HepG2 (cell line): ENCODE data around the gene KIZ. TPM values are rescaled to one million over a fixed set of nuclear protein-coding genes. Genes with fewer than 3 reads are reported as not detected.

Experiments used
- AFF4 ChIP-seq: sonication (generic); formaldehyde crosslinking; IDR thresholded peaks from 2 replicates; pipeline ENCODE4 v1.4.0; 2020; ENCODE audit warnings: missing genetic modification reagents
- CBX5 ChIP-seq: sonication (generic); formaldehyde crosslinking; IDR thresholded peaks from 2 replicates; pipeline ENCODE4 v1.4.0; 2020; ENCODE audit warnings: missing genetic modification reagents, borderline replicate concordance
- FOXK1 ChIP-seq: sonication (generic); formaldehyde crosslinking; IDR thresholded peaks from 2 replicates; pipeline ENCODE4 v1.4.0; 2020; ENCODE audit warnings: low read depth, missing genetic modification reagents, borderline replicate concordance
- NAIF1 ChIP-seq: sonication (generic); formaldehyde crosslinking; IDR thresholded peaks from 2 replicates; pipeline ENCODE4 v1.5.0; 2020; ENCODE audit warnings: mild to moderate bottlenecking, missing genetic modification reagents, borderline replicate concordance
- NR1H2 ChIP-seq: sonication (generic); formaldehyde crosslinking; IDR thresholded peaks from 2 replicates; pipeline ENCODE4 v1.8.1; 2022; ENCODE audit warnings: low read depth, missing genetic modification reagents, borderline replicate concordance
- PREB ChIP-seq: sonication (generic); formaldehyde crosslinking; IDR thresholded peaks from 2 replicates; pipeline ENCODE4 v1.4.0; 2020; ENCODE audit warnings: missing genetic modification reagents
- SMAD3 ChIP-seq: sonication (generic); formaldehyde crosslinking; IDR thresholded peaks from 2 replicates; pipeline ENCODE4 v1.4.0; 2020; ENCODE audit warnings: missing genetic modification reagents
- ZNF407 ChIP-seq: sonication (generic); formaldehyde crosslinking; IDR thresholded peaks from one replicate; pipeline ENCODE4 v1.5.1; 2020; ENCODE audit warnings: mild to moderate bottlenecking, missing genetic modification reagents; ENCODE audit errors: not compliant biosample characterization
- ZNF547 ChIP-seq: sonication (generic); formaldehyde crosslinking; IDR thresholded peaks from 2 replicates; pipeline ENCODE4 v1.5.1; 2020; ENCODE audit warnings: mild to moderate bottlenecking, missing genetic modification reagents
- ZNF672 ChIP-seq: sonication (generic); formaldehyde crosslinking; IDR thresholded peaks from 2 replicates; pipeline ENCODE4 v1.8.1; 2022; ENCODE audit warnings: missing genetic modification reagents
- ZNF839 ChIP-seq: sonication (generic); formaldehyde crosslinking; IDR thresholded peaks from 2 replicates; pipeline ENCODE4 v1.4.0; 2020; ENCODE audit warnings: missing genetic modification reagents, mild to moderate bottlenecking, borderline replicate concordance
- ZSCAN25 ChIP-seq: sonication (generic); formaldehyde crosslinking; IDR thresholded peaks from 2 replicates; pipeline ENCODE4 v1.8.0; 2022; ENCODE audit warnings: mild to moderate bottlenecking, missing genetic modification reagents
- polyA plus RNA-seq, 8 experiments: library from polyadenylated mRNA; depleted of rRNA in 3 of 8; stranded (reverse) in 7 of 8; unstranded in 1 of 8; fragments of >200 nt; fragmentation: Illumina TruSeq in 4 of 8; extraction: Trizol in 4 of 8; gene quantifications; 2 replicates each; pipeline versions ENCODE4 v1.2.1 to v1.2.3, GENCODE V29; 2011 to 2016; ENCODE audit warnings: low read depth in 4 of 8, missing spikeins in 1 of 8, mixed read lengths in 1 of 8; ENCODE audit not compliant: insufficient read depth in 1 of 8
- total RNA-seq, 5 experiments: library from RNA; depleted of rRNA; stranded (reverse); fragments of >200 nt; fragmentation: Illumina TruSeq; extraction: Trizol; gene quantifications; 2 replicates each; pipeline ENCODE4 v1.2.3, GENCODE V29; 2016; ENCODE audit warnings: low read depth in 1 of 5

KIZ gene
- total and polyA plus RNA-seq, 2 of the 13 experiments (the other 11 are each of a cell fraction or from before 2014, with no cell fraction given): 46.3 to 114 TPM

- TF ChIP-seq ZNF407 (CRISPR knock-in tag): no peak
- no peak for TF ChIP-seq AFF4 (CRISPR knock-in tag)
- no peak for TF ChIP-seq ZNF547 (CRISPR knock-in tag)
- no peak for TF ChIP-seq ZNF672 (CRISPR knock-in tag)
- no peak for TF ChIP-seq ZNF839
- no peak for TF ChIP-seq PREB (CRISPR knock-in tag)
- no peak for TF ChIP-seq ZSCAN25 (CRISPR knock-in tag)
- peak; percentile 65; the same call in 1 of the 2 replicates for TF ChIP-seq SMAD3 (CRISPR knock-in tag)
- no peak for TF ChIP-seq NR1H2 (CRISPR knock-in tag)
- peak; percentile 81; the same call in 1 of the 2 replicates for TF ChIP-seq CBX5 (CRISPR knock-in tag)
- no peak for TF ChIP-seq NAIF1 (CRISPR knock-in tag)
- TF ChIP-seq FOXK1 (CRISPR knock-in tag): peak; percentile 78; the same call in 1 of the 2 replicates
These were observed 58.9 kb downstream of the KIZ start (continued) for GRCh38 chr20:21184819-21185218.
